Measurements from ENCODE around the gene ZDHHC11B. TPM values are rescaled to one million over a fixed set of nuclear protein-coding genes. Genes with fewer than 3 reads are reported as not detected.
"Not testable (repeated sequence)": the region's sequence is repeated elsewhere in the genome, so short reads cannot be mapped to it uniquely, and the experiment has no call there.

The ZDHHC11B gene
- polyA plus RNA-seq, 4 donors, result 2.1 to 10.3 (median 4.6) TPM

DNA sequence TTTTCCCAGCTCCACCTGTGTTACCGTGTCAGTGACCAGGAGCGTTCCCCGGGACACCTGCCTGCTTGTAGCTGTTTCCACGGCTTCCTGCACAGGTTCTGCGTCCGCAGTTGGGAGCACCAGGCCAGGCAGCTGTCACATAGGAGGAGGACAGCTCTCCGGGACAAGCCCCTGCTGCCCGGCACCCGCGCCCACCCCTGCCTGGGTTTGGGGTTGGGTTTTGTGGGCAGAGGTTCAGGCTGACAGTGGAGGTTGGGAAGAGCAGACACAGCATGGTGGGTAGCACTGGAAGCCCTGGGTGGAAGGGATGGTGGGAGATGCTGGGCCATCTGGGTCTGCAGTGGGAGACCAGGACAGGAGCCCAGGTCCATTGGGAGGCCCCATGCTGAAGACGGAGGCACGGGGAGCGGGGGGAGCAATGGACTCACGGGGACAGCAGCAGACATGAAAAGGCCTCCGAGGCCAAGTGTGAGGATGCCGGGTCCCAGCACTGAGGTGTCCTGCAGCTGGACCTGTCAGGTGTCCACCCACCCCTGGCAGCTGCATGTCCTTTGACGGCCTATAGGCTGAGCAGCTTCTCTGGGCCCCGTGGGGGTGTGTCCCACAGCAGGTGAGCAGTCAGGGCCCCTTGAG lies 2.8 kb upstream of the ZDHHC11B start:
- DNase-seq (ENCODE audit: low read depth in 4 of 4, low spot score in 2 of 4), result not testable (repeated sequence)

DNA sequence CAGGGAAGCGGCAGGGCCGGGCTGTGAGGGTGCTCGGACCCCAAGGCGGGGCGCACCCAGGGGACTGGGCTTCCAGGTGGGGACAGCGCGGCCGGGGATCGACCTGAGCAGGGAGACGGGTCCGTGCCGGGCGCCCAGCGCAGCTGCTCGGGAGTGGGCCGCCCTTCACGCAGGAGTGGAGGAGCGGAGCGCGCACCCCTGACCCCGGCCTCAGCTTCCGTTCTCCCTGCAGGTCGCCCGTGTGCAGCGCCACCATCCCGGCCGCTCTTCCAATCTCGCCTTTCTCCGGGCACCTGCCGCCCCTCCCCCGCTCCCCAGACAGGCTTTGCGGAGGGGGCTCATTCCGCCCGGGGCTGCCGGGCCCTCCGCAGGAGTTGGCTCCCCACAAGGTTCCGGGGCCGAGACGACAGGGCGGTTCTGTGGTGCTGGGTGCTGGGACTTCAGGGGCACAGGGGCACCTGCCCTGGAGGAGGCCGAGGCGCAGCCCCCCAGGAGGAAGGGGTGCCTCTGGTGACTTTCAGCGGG lies 714 bp upstream of the ZDHHC11B start:
- DNase-seq (ENCODE audit: low read depth in 4 of 4, low spot score in 2 of 4), result not testable (repeated sequence)

DNA sequence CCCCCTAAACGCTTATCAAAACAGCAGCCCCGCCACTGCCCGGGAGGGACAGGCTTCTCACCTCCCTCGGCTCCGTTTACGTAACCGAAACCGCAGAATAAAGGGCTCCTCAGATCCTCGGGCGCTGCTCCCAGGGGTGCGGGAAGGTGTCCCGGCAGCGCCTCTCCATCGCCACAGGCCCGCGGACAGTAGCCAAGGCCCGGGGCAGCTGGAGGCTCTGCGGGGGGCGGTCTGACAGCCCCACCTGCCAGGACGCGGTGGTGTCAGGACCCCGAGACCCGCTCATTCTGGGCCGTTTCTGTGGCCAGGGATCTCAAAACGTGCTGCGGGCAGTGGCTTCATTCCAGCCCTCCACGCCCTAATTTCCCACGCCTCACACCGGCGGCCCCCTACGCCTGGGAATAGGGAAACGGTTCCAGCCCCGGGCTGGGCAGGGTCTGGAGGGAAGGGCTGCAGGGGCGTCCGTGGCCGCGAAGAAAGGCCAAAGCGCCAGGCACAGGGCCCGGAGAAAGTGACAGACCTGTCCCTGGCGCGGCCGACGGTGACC lies 575 bp downstream of the ZDHHC11B start:
- not testable (repeated sequence) for DNase-seq (ENCODE audit: low read depth in 4 of 4, low spot score in 2 of 4)

DNA sequence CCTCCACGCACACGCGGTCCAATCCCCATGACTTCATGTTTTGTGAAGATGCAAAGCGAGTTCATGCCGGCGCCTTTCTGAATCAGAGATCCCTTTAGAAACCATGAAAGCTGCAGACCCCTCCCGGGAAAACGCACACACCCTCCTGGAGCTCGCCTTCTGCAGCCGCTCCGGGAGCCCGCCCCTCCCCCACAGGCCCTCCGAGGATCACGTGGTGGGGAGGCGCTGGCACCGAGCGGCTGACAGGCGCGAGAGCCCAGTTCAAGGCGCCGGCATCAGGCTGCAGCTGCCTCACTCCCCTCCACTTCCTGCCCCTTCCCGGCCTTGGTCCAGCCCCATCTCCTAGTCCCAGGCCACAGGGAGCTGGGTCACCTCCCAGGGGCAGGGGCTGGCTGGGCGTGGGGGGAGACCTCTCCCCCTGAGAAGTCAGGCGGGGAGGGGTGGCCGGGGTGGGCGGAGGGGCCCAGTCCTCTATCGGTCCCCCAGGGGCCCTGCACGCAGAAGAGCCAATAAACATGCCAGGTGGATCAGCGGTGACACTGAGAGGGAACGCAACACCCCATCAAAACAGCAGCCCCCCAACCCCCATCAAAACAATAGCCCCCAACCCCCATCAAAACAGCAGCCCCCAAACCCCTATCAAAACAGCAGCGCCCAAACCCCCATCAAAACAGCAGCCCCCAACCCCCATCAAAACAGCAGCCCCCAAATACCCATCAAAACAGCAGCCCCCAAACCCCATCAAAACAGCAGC lies 1.3 kb downstream of the ZDHHC11B start:
- not testable (repeated sequence) for DNase-seq (ENCODE audit: low read depth in 4 of 4, low spot score in 2 of 4)

- DNase-seq (ENCODE audit: low read depth in 4 of 4, low spot score in 2 of 4), result not testable (repeated sequence)
Observed at GRCh38 chr5:782356-782755, 2.2 kb downstream of the ZDHHC11B start.

GRCh38 chr5:780571-780970 lies 4.0 kb downstream of the ZDHHC11B start:
- DNase-seq (ENCODE audit: low read depth in 4 of 4, low spot score in 2 of 4), result not testable (repeated sequence)

- not testable (repeated sequence) for DNase-seq (ENCODE audit: low read depth in 4 of 4, low spot score in 2 of 4)
Observed at GRCh38 chr5:778967-779366, 5.6 kb downstream of the ZDHHC11B start.

DNA sequence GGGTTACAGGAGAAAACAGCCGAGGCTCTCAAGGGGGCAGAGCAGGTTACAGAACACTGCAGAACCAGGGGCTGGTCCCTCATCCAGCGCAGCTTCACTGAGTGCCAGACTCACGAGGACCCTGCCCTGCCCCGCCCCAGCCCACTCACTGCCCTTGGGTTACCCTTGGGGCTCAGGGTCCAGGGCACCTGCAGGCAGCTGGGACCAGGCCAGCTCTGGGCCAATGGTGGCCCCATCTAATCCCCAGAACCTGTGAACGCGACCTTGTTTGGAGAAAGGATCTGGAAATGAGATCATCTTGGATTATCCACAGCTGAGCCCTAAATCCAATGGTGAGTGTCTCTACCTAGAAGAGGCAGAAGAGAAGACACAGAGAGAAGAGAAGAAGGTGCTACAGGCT lies 6.1 kb downstream of the ZDHHC11B start:
- not testable (repeated sequence) for DNase-seq (ENCODE audit: low read depth in 4 of 4, low spot score in 2 of 4)

DNA sequence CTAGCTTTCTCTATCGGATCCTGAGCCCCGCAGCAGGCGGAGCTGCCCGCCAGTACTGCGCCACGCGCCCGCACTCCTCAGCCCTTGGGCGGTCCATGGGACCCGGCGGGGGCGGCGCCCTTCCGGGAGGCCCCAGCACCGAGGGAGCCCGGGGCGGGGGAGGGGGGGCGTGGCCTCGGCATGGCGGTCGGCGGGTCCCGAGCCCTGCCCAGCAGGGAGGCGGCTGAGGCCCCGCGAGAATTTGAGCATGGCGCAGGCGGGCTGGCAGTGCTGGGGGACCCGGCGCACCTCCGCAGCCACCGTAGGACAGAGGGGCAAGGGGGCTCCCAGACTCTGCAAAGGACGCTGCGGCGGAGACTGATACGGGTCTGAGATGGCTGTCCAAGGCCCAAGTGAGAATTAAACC lies 6.8 kb downstream of the ZDHHC11B start:
- DNase-seq (ENCODE audit: low read depth in 4 of 4, low spot score in 2 of 4), result no peak

GRCh38 chr5:776862-777711 lies 7.4 kb downstream of the ZDHHC11B start:
- no peak for DNase-seq (ENCODE audit: low read depth in 4 of 4, low spot score in 2 of 4)

- DNase-seq (ENCODE audit: low read depth in 4 of 4, low spot score in 2 of 4), result no peak
Observed at GRCh38 chr5:775961-776861, 8.3 kb downstream of the ZDHHC11B start.

DNA sequence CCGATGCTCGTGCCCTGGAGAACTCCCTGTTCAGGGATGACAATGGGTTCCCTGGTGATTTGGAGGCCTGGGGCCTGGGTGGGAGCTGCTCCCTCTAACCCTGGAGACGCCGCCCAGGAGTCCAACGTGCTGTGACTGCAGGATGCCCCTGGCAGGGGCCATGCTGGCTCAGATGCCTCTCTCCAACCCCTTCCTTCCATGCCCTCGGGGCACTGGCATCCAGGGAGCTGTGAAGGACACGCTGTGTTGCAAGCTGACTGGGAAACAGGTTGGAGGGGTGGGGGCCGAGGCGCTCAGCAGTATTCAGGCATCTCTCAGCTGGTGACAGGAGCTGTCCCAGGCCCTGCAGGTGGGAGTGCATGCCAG lies 9.0 kb downstream of the ZDHHC11B start:
- not testable (repeated sequence) for DNase-seq (ENCODE audit: low read depth in 4 of 4, low spot score in 2 of 4)

DNA sequence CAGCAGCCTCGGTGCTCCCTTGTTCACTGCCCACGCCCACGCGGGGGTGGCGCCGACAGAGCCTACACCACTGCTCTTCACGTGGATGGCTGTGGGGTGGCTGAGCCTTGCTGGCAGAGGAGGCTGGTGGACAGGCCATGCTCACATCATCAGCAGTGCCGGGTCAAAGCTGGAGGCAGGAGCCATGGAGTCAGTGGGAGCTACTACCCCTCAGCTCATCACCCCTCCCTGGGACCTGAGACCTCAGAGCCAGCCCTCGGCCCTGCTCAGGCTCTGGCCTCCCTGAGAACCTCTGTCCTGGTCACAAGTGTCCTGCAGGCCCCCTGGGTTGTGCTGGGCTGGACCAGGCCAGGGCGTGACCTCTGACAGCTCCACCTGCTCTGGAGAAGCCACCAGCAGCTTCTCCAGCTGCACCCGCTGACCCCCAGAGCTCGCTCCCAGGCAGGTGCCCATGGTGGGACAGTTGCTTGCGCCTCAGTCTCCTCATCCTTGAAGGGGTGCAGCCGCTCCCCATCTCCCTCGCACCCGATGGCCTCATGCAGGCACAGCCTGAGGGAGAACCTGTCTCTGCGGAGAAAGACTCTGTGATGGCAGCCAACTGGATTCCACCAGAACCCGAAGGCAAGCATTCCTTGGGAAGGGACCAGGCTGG lies 9.5 kb downstream of the ZDHHC11B start:
- DNase-seq (ENCODE audit: low read depth in 4 of 4, low spot score in 2 of 4), result not testable (repeated sequence)

- DNase-seq (ENCODE audit: low read depth in 4 of 4, low spot score in 2 of 4), result not testable (repeated sequence)
Observed at GRCh38 chr5:774304-774703, 10.2 kb downstream of the ZDHHC11B start.

GRCh38 chr5:773517-774264 lies 10.8 kb downstream of the ZDHHC11B start:
- DNase-seq (ENCODE audit: low read depth in 4 of 4, low spot score in 2 of 4), result no peak

DNA sequence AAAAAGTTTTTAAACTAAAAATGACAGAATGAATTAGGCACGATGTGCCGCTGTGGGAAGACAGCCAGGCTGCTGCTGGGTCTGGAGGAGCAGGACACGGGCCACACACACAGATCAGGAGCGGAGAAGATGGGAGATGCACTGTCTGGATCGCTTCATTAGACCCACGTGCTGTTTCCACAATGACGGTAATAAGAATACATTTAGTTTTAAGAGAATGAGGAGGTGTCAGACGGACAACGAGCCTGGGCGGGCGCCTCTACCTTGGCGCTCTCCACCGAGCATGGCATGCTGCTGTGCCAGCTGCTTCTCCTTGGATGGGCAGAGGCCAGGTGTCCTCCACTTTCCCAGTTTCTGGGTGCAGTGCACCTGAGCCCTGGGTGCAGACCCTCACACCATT lies 11.6 kb downstream of the ZDHHC11B start:
- not testable (repeated sequence) for DNase-seq (ENCODE audit: low read depth in 4 of 4, low spot score in 2 of 4)

GRCh38 chr5:772547-772890 lies 12.0 kb downstream of the ZDHHC11B start:
- not testable (repeated sequence) for DNase-seq (ENCODE audit: low read depth in 4 of 4, low spot score in 2 of 4)

- DNase-seq (ENCODE audit: low read depth in 4 of 4, low spot score in 2 of 4), result not testable (repeated sequence)
Observed at GRCh38 chr5:771841-772546, 12.5 kb downstream of the ZDHHC11B start.

Data from left renal cortex interstitium (tissue), 4 donors.